ENCODE data around the gene RASSF3. TPM values are rescaled to one million over a fixed set of nuclear protein-coding genes. Genes with fewer than 3 reads are reported as not detected.

The RASSF3 gene
- total RNA-seq, 1 donor = 13.8 TPM

GRCh38 chr12:64745259-64745807 is 135.0 kb downstream of the RASSF3 start:
- DNase-seq (ENCODE audit: insufficient read length, low spot score, missing footprints) = no peak
- no peak for TF ChIP-seq CTCF (IDR thresholded peaks at IDR 0.05; ENCODE audit: extremely low read depth, low read depth, low read length)
- Histone ChIP-seq H3K36me3 (ENCODE audit: insufficient read depth, low read length) (peaks cover 37% of the 10 kb centered on the region), H3K9me3 (ENCODE audit: low read depth, low read length) (no peaks in the 10 kb centered on the region), H3K79me2 (ENCODE audit: insufficient read depth, low read length) (peaks cover 3% of the 10 kb centered on the region), H3K27ac (ENCODE audit: low read depth, low read length) (no peak overlapping the region), H3K4me1 (ENCODE audit: insufficient read depth, low read length) (peaks cover 25% of the 10 kb centered on the region), H3K27me3 (ENCODE audit: insufficient read depth, low read length) (no peaks in the 10 kb centered on the region), H3K4me3 (ENCODE audit: insufficient read depth, low read length) (no peak overlapping the region), H4K20me1 (ENCODE audit: insufficient read depth, low read length) (no peaks in the 10 kb centered on the region), H2AFZ (ENCODE audit: low read length) (no peak overlapping the region), H3K4me2 (ENCODE audit: insufficient read depth, low read length) (no peak overlapping the region)

- no peak overlapping the region for H2AFZ ChIP-seq (ENCODE audit: low read length)
- H3K9me3 ChIP-seq (ENCODE audit: low read depth, low read length) = no peaks in the 10 kb centered on the region
- H3K4me3 ChIP-seq (ENCODE audit: insufficient read depth, low read length) = no peak overlapping the region
- H3K4me2 ChIP-seq (ENCODE audit: insufficient read depth, low read length) = no peak overlapping the region
- H3K4me1 ChIP-seq (ENCODE audit: insufficient read depth, low read length) = peaks cover 25% of the 10 kb centered on the region
- peaks cover 41% of the 10 kb centered on the region for H3K36me3 ChIP-seq (ENCODE audit: insufficient read depth, low read length)
- no peaks in the 10 kb centered on the region for H3K27me3 ChIP-seq (ENCODE audit: insufficient read depth, low read length)
- TF ChIP-seq CTCF (IDR thresholded peaks at IDR 0.05; ENCODE audit: extremely low read depth, low read depth, low read length) = no peak
- no peak overlapping the region for H3K27ac ChIP-seq (ENCODE audit: low read depth, low read length)
- peaks cover 3% of the 10 kb centered on the region for H3K79me2 ChIP-seq (ENCODE audit: insufficient read depth, low read length)
- DNase-seq (ENCODE audit: insufficient read length, low spot score, missing footprints) = no peak
- H4K20me1 ChIP-seq (ENCODE audit: insufficient read depth, low read length) = no peaks in the 10 kb centered on the region
Observed at GRCh38 chr12:64745980-64746379, 135.7 kb downstream of the RASSF3 start.

GRCh38 chr12:64746663-64747062 is 136.4 kb downstream of the RASSF3 start:
- DNase-seq (ENCODE audit: insufficient read length, low spot score, missing footprints) = no peak
- Histone ChIP-seq H3K9me3 (ENCODE audit: low read depth, low read length) (no peaks in the 10 kb centered on the region), H3K27ac (ENCODE audit: low read depth, low read length) (peak overlapping the region; percentile 52), H3K36me3 (ENCODE audit: insufficient read depth, low read length) (peaks cover 38% of the 10 kb centered on the region), H3K4me3 (ENCODE audit: insufficient read depth, low read length) (no peak overlapping the region), H4K20me1 (ENCODE audit: insufficient read depth, low read length) (no peaks in the 10 kb centered on the region), H3K4me2 (ENCODE audit: insufficient read depth, low read length) (peak overlapping the region; percentile 23), H3K79me2 (ENCODE audit: insufficient read depth, low read length) (peaks cover 3% of the 10 kb centered on the region), H3K27me3 (ENCODE audit: insufficient read depth, low read length) (no peaks in the 10 kb centered on the region), H3K4me1 (ENCODE audit: insufficient read depth, low read length) (peaks cover 25% of the 10 kb centered on the region), H2AFZ (ENCODE audit: low read length) (no peak overlapping the region)
- TF ChIP-seq CTCF (IDR thresholded peaks at IDR 0.05; ENCODE audit: extremely low read depth, low read depth, low read length) = no peak

Small RNA genes within 50 kb of the gene (small RNA-seq; reads per million reads assigned to genes)
- gene MIR548C (not detected), gene MIR548Z (not detected), gene RF00137 (not detected)

Other genes starting within 250 kb of the RASSF3 start
- under 0.01 and 0.36 TPM in 2 replicates for gene C12orf56, start 219.7 kb upstream of the RASSF3 start, total RNA-seq
- 208 and 217 TPM in 2 replicates for gene XPOT, start 206.1 kb upstream of the RASSF3 start, total RNA-seq
- 34.8 and 36.2 TPM in 2 replicates for gene TBK1, start 158.4 kb upstream of the RASSF3 start, total RNA-seq
- gene GNS, start 148.9 kb downstream of the RASSF3 start, total RNA-seq = 277 and 292 TPM in 2 replicates
- 0.29 and 0.72 TPM in 2 replicates for gene TBC1D30, start 214.2 kb downstream of the RASSF3 start, total RNA-seq

Data from osteoblast (primary cell).